Endothelial cell of umbilical vein (primary cell): ENCODE results near the gene PHKG2. TPM values are rescaled to one million over a fixed set of nuclear protein-coding genes. Genes with fewer than 3 reads are reported as not detected.

Source experiments
- BruUV-seq: library from RNA; stranded (reverse); fragments of 400-500 nt; replicated peaks from 2 replicates; lab custom pipeline; 2021; lab: Mats Ljungman, UMichigan
- CTCF ChIA-PET: fragments of 300-600, 350-600 bp; sonication (Branson Sonifier 250); formaldehyde crosslinking; loops from one replicate; lab custom pipeline; 2021; ENCODE audit warnings: antibody characterized with exemption, inconsistent platforms; lab: Charles Lee
- POLR2A ChIA-PET: fragments of 300-600, 350-600 bp; sonication (Branson Sonifier 250); formaldehyde crosslinking; loops from one replicate; lab custom pipeline; 2021; ENCODE audit warnings: antibody characterized with exemption, inconsistent platforms; lab: Charles Lee
- DNase-seq: peaks from one replicate; pipeline ENCODE4 v3.0.0-alpha.2; 2011; ENCODE audit warnings: low read depth, low spot score
- FAIRE-seq: peaks from 2 replicates; lab custom pipeline; 2011; peaks lifted over from hg19 to GRCh38; lab: Jason Lieb, UNC
- H2AFZ ChIP-seq: 2 replicates; pipeline ENCODE4 v1.6.0; 2012; ENCODE audit warnings: low read depth, low read length, control low read depth, inconsistent platforms
- H3K27ac ChIP-seq: 2 replicates; pipeline ENCODE4 v1.5.1; 2011; ENCODE audit warnings: low read depth, mild to moderate bottlenecking, control low read depth, low read length, moderate library complexity; ENCODE audit not compliant: insufficient read depth
- H3K27me3 ChIP-seq, 2 experiments: 2 replicates each; pipeline versions ENCODE4 v1.6.0 to v1.6.1; 2011; ENCODE audit warnings: low read length in 2 of 2, mixed read lengths in 1 of 2; ENCODE audit not compliant: control insufficient read depth in 2 of 2, insufficient read depth in 2 of 2
- H3K36me3 ChIP-seq, 2 experiments: 2 replicates in 1 of 2; 3 replicates in 1 of 2; pipeline ENCODE4 v1.5.1; 2011; ENCODE audit warnings: low read length in 2 of 2, mild to moderate bottlenecking in 1 of 2, moderate library complexity in 1 of 2; ENCODE audit not compliant: control insufficient read depth in 2 of 2, insufficient read depth in 2 of 2; ENCODE audit errors: extremely low read depth in 1 of 2
- H3K4me1 ChIP-seq: 3 replicates; pipeline ENCODE4 v1.5.1; 2011; ENCODE audit warnings: mild to moderate bottlenecking, low read length; ENCODE audit not compliant: control insufficient read depth, insufficient read depth; ENCODE audit errors: extremely low read depth
- H3K4me2 ChIP-seq: 2 replicates; pipeline ENCODE4 v1.6.1; 2011; ENCODE audit warnings: low read length, control low read depth, mixed read lengths; ENCODE audit not compliant: insufficient read depth
- H3K4me3 ChIP-seq, 3 experiments: fragments of 200-600 bp in 1 of 3; sonication (generic), shearing (Covaris generic) in 1 of 3; replicated peaks in 1 of 3; 2 replicates each; pipeline ENCODE4 v1.5.1; 2011 to 2016; ENCODE audit warnings: control low read depth in 3 of 3, low read length in 3 of 3, mild to moderate bottlenecking in 2 of 3, inconsistent platforms in 1 of 3, low read depth in 1 of 3, moderate library complexity in 1 of 3; ENCODE audit not compliant: insufficient read depth in 1 of 3
- H3K79me2 ChIP-seq: 2 replicates; pipeline ENCODE4 v1.6.0; 2012; ENCODE audit warnings: low read length, inconsistent platforms; ENCODE audit not compliant: control insufficient read depth, insufficient read depth
- H3K9ac ChIP-seq: replicated peaks from 2 replicates; pipeline ENCODE3; 2011; ENCODE audit warnings: low read length, control low read depth; ENCODE audit not compliant: insufficient read depth; ENCODE audit errors: extremely low read depth
- H3K9me1 ChIP-seq: replicated peaks from 3 replicates; pipeline ENCODE4 v1.6.0; 2011; ENCODE audit warnings: mild to moderate bottlenecking, low read length; ENCODE audit not compliant: control insufficient read depth, insufficient read depth; ENCODE audit errors: extremely low read depth
- H3K9me3 ChIP-seq: replicated peaks from 2 replicates; pipeline ENCODE4 v1.5.1; 2012; ENCODE audit warnings: low read length, inconsistent platforms; ENCODE audit not compliant: control insufficient read depth, insufficient read depth
- H4K20me1 ChIP-seq: replicated peaks from 2 replicates; pipeline ENCODE3; 2011; ENCODE audit warnings: mild to moderate bottlenecking, low read length; ENCODE audit not compliant: control insufficient read depth, insufficient read depth; ENCODE audit errors: extremely low read depth
- EZH2 ChIP-seq: IDR thresholded peaks from 2 replicates; pipeline ENCODE4 v1.6.1; 2012; ENCODE audit warnings: borderline replicate concordance, low read depth, mild to moderate bottlenecking, moderate library complexity, low read length, inconsistent platforms; ENCODE audit not compliant: severe bottlenecking
- FOS ChIP-seq: IDR thresholded peaks from 2 replicates; pipeline ENCODE4 v1.6.1; 2011; ENCODE audit warnings: mild to moderate bottlenecking, low read length, moderate library complexity, borderline replicate concordance; ENCODE audit not compliant: insufficient read depth
- GATA2 ChIP-seq: IDR thresholded peaks from 2 replicates; pipeline ENCODE4 v1.7.0; 2011; ENCODE audit warnings: low read depth, mild to moderate bottlenecking, moderate library complexity, mixed read lengths, low read length; ENCODE audit not compliant: insufficient read length, insufficient read depth
- JUN ChIP-seq: IDR thresholded peaks from 2 replicates; pipeline ENCODE4 v1.6.1; 2011; ENCODE audit warnings: borderline replicate concordance, low read depth; ENCODE audit not compliant: insufficient read length, insufficient read depth
- MYC ChIP-seq: IDR thresholded peaks from one replicate; pipeline ENCODE4 v1.6.1; 2011; ENCODE audit warnings: mild to moderate bottlenecking, low read depth, low read length
- POLR2A ChIP-seq: IDR thresholded peaks from 2 replicates; pipeline ENCODE4 v1.6.1; 2012; ENCODE audit warnings: low read depth, mild to moderate bottlenecking, control low read depth, low read length
- POLR2AphosphoS5 ChIP-seq: IDR thresholded peaks from 2 replicates; pipeline ENCODE4 v1.6.1; 2012; ENCODE audit warnings: low read depth, mild to moderate bottlenecking, control low read depth, low read length, moderate library complexity; ENCODE audit not compliant: insufficient read depth
- dilution Hi-C: fragments of 300-500 bp; cut with MboI; formaldehyde crosslinking; loops from one replicate; pipeline ENCODE4 v1.15.0; 2019; ENCODE audit warnings: low sequenced_read_pairs; ENCODE audit not compliant: extremely low pct_ligation_motif_present
- intact Hi-C: fragments of 100-400 bp; cut with micrococcal nuclease; formaldehyde crosslinking; loops from one replicate; pipeline ENCODE4 v1.10.0; 2022
- polyA plus RNA-seq, 4 experiments: library from polyadenylated mRNA; depleted of rRNA in 3 of 4; stranded (reverse) in 3 of 4; unstranded in 1 of 4; fragments of >200 nt; gene quantifications; 2 replicates each; pipeline versions ENCODE4 v1.2.1 to v1.2.3, GENCODE V29; 2011 to 2012; ENCODE audit warnings: missing spikeins in 1 of 4
- total RNA-seq: library from RNA; stranded (reverse); gene quantifications from 2 replicates; pipeline ENCODE4 v1.2.3, GENCODE V29; 2021
- TF ChIP-seq, protein P1 (sequence below), 2 donors: IDR thresholded peaks; 1 replicate in 1 of 2; 2 replicates in 1 of 2; pipeline ENCODE4 v1.5.1; 2011; ENCODE audit warnings: low read length in 2 of 2, mild to moderate bottlenecking in 2 of 2, moderate library complexity in 2 of 2, control low read depth in 1 of 2, inconsistent platforms in 1 of 2, low read depth in 1 of 2; ENCODE audit not compliant: insufficient read depth in 1 of 2; ENCODE audit errors: extremely low read depth in 1 of 2
- TF ChIP-seq, protein P2 (sequence below): IDR thresholded peaks from 2 replicates; pipeline ENCODE4 v1.6.1; 2011; ENCODE audit not compliant: insufficient read depth, insufficient read length

The PHKG2 gene
- total and polyA plus RNA-seq, 2 donors (not counting 3 experiments of a cell fraction or from before 2014, with no cell fraction given) = 33.0 to 48.8 TPM

- TF ChIP-seq JUN (no peak), POLR2A (peak; percentile 46)
- Histone ChIP-seq H3K9me1 (no peaks in the 10 kb centered on the region), H3K27me3 (no peaks in the 10 kb centered on the region), H3K36me3 (peaks cover 0 to 19% of the 10 kb centered on the region in 2 experiments), H3K9me3 (no peaks in the 10 kb centered on the region), H3K27ac (peak overlapping the region; percentile 89), H3K4me2 (peak overlapping the region; percentile 87), H2AFZ (peak overlapping the region; percentile 73), H3K4me1 (peaks cover 14% of the 10 kb centered on the region), H4K20me1 (no peaks in the 10 kb centered on the region), H3K9ac (peak overlapping the region; percentile 99), H3K79me2 (peaks cover 10% of the 10 kb centered on the region), H3K4me3 (peak overlapping the region; percentile 70 to 91 (median 91))
- dilution Hi-C loops (no loop called here), intact Hi-C loops (loop anchor here (1.0 kb wide), 2 partner anchors 10 to 135 kb away; no protein-coding TSS in a partner anchor)
- FAIRE-seq (peak; percentile 55), DNase-seq (peak; percentile 52)
- no TSS peak for BruUV-seq
- ChIA-PET CTCF (interaction anchor here (0.6 to 1.5 kb wide), 6 partner anchors 11 to 155 kb away, joined by 3 to 20 read pairs (median 4); no protein-coding TSS in a partner anchor), POLR2A (interaction anchor here (0.5 to 1.6 kb wide), 2 partner anchors 14 to 19 kb away, joined by 5 to 15 read pairs; no protein-coding TSS in a partner anchor)
Observed at GRCh38 chr16:30786115-30786935, 38.1 kb downstream of the PHKG2 start.

DNA sequence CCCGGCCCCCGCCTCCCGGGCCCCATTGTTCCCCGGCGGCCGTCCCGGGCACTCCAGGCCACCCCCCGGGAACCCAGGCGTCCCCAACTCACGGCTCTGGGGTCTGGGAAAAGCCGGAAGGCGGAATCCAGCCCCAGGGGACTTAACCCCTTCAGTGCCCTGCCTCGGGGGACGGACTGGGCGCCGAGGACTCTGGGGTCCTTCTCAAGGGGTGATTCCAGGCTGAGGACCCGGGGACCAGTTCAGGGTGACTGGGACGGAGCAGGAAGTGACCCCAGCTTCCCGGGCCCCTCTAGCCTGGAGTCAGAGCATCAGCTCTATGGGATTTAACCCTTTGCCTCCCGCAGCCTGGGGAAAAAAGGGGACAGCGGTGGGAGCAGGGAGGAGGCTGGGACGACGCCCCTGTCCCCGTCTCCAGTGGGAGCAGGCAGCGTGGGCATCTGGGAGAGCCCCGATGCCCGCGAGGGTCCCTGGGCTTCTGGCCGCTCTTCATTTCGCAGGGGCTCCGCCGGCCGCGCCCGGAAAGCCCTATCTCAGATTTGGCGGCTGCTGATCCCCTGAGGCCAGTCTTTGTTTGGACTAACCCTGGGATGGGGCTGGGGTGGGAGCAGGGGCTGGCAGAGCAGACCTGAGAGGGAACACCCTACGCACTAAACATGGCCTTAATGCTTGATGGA lies 38.8 kb downstream of the PHKG2 start, which contains the start of gene ZNF629:
Gene ZNF629, minus strand, starts transcription at position 270 of the 677 bp plus-strand sequence. CDS start 2,723 bp downstream, outside the sequence.
- Histone ChIP-seq H3K4me2 (peak within 1 kb of the TSS; percentile 87), H3K79me2 (peaks cover 10% of the 10 kb centered on the region), H3K9ac (peak within 1 kb of the TSS; percentile 99), H3K36me3 (peaks cover 0 to 16% of the 10 kb centered on the region in 2 experiments), H4K20me1 (no peaks in the 10 kb centered on the region), H3K9me3 (no peaks in the 10 kb centered on the region), H3K4me3 (peak within 1 kb of the TSS; percentile 70 to 91 (median 91)), H2AFZ (peak within 1 kb of the TSS; percentile 90), H3K9me1 (no peaks in the 10 kb centered on the region), H3K27me3 (no peaks in the 10 kb centered on the region), H3K4me1 (peaks cover 14% of the 10 kb centered on the region), H3K27ac (peak within 1 kb of the TSS; percentile 89)
- intact Hi-C loops (loop anchor here (1.0 kb wide), 3 partner anchors 11 to 134 kb away; no protein-coding TSS in a partner anchor), dilution Hi-C loops (no loop called here)
- TSS peak; percentile 49 for BruUV-seq
- ChIA-PET POLR2A (interaction anchor here (1.6 kb wide), 1 partner anchor 18 kb away, joined by 15 read pairs; no protein-coding TSS in a partner anchor), CTCF (interaction anchor here (0.6 to 1.5 kb wide), 6 partner anchors 10 to 155 kb away, joined by 3 to 20 read pairs (median 4); no protein-coding TSS in a partner anchor)
- TF ChIP-seq, protein P1, sequence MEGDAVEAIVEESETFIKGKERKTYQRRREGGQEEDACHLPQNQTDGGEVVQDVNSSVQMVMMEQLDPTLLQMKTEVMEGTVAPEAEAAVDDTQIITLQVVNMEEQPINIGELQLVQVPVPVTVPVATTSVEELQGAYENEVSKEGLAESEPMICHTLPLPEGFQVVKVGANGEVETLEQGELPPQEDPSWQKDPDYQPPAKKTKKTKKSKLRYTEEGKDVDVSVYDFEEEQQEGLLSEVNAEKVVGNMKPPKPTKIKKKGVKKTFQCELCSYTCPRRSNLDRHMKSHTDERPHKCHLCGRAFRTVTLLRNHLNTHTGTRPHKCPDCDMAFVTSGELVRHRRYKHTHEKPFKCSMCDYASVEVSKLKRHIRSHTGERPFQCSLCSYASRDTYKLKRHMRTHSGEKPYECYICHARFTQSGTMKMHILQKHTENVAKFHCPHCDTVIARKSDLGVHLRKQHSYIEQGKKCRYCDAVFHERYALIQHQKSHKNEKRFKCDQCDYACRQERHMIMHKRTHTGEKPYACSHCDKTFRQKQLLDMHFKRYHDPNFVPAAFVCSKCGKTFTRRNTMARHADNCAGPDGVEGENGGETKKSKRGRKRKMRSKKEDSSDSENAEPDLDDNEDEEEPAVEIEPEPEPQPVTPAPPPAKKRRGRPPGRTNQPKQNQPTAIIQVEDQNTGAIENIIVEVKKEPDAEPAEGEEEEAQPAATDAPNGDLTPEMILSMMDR (IDR thresholded peaks at IDR 0.05; ENCODE audit: extremely low read depth in 1 of 2, insufficient read depth in 1 of 2, low read depth in 1 of 2, low read length in 2 of 2) = no peak
- TF ChIP-seq, protein P2, sequence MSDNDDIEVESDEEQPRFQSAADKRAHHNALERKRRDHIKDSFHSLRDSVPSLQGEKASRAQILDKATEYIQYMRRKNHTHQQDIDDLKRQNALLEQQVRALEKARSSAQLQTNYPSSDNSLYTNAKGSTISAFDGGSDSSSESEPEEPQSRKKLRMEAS = no peak
- TF ChIP-seq FOS (no peak), JUN (no peak), GATA2 (no peak), POLR2AphosphoS5 (no peak), MYC (no peak), POLR2A (no peak), EZH2 (no peak)
- DNase-seq = peak; percentile 45
- peak; percentile 67 for FAIRE-seq
